ENCODE measurements around the gene CPLANE2.
"Not testable (repeated sequence)": the region's sequence is repeated elsewhere in the genome, so short reads cannot be mapped to it uniquely, and the experiment has no call there.

CPLANE2 gene

GRCh38 chr1:16208270-16208987 is 28.6 kb downstream of the CPLANE2 start:
- no peak for DNase-seq

- no peak for DNase-seq
Observed at GRCh38 chr1:16207318-16208269, 29.4 kb downstream of the CPLANE2 start.

GRCh38 chr1:16206547-16207317 is 30.3 kb downstream of the CPLANE2 start:
- DNase-seq: peak; percentile 96 to 99

GRCh38 chr1:16205891-16206546 is 31.0 kb downstream of the CPLANE2 start:
- DNase-seq: no peak

GRCh38 chr1:16205334-16205671 is 31.7 kb downstream of the CPLANE2 start:
- no peak for DNase-seq

GRCh38 chr1:16204634-16205333 is 32.2 kb downstream of the CPLANE2 start:
- DNase-seq: peak in 1 of 2 experiments; percentile 51

- DNase-seq: no peak
Observed at GRCh38 chr1:16204216-16204615, 32.8 kb downstream of the CPLANE2 start.

- no peak for DNase-seq
Observed at GRCh38 chr1:16203550-16203949, 33.4 kb downstream of the CPLANE2 start.

GRCh38 chr1:16202281-16203210 is 34.4 kb downstream of the CPLANE2 start:
- no peak for DNase-seq

- no peak for DNase-seq
Observed at GRCh38 chr1:16199700-16200099, 37.3 kb downstream of the CPLANE2 start.

- no peak for DNase-seq
Observed at GRCh38 chr1:16199157-16199501, 37.9 kb downstream of the CPLANE2 start.

- no peak for DNase-seq
Observed at GRCh38 chr1:16198444-16199156, 38.4 kb downstream of the CPLANE2 start.

GRCh38 chr1:16196874-16197273 is 40.1 kb downstream of the CPLANE2 start:
- no peak for DNase-seq

GRCh38 chr1:16196139-16196538 is 40.8 kb downstream of the CPLANE2 start:
- DNase-seq: not testable (repeated sequence)

GRCh38 chr1:16195518-16195905 is 41.5 kb downstream of the CPLANE2 start:
- no peak for DNase-seq

- DNase-seq: no peak
Observed at GRCh38 chr1:16191916-16192546, 45.0 kb downstream of the CPLANE2 start.

GRCh38 chr1:16191309-16191708 is 45.7 kb downstream of the CPLANE2 start:
- DNase-seq: no peak

GRCh38 chr1:16189921-16190621 is 46.9 kb downstream of the CPLANE2 start:
- DNase-seq: no peak

GRCh38 chr1:16189003-16189402 is 48.0 kb downstream of the CPLANE2 start:
- no peak for DNase-seq
